GM21528 (cell line): Measurements from ENCODE around the gene SMIM30.

ENCODE experiments used
- ATAC-seq: cut with Tn5 transposase; IDR thresholded peaks from one replicate; pipeline ENCODE4 v1.9.1; 2021; ENCODE audit warnings: mild to moderate bottlenecking, moderate library complexity; ENCODE audit not compliant: unreplicated experiment, low FRiP score

The SMIM30 gene

GRCh38 chr7:113113912-113114311 lies 4.4 kb downstream of the SMIM30 start:
- ATAC-seq: no peak

- ATAC-seq: no peak
Observed at GRCh38 chr7:113109718-113110117, 8.6 kb downstream of the SMIM30 start.

DNA sequence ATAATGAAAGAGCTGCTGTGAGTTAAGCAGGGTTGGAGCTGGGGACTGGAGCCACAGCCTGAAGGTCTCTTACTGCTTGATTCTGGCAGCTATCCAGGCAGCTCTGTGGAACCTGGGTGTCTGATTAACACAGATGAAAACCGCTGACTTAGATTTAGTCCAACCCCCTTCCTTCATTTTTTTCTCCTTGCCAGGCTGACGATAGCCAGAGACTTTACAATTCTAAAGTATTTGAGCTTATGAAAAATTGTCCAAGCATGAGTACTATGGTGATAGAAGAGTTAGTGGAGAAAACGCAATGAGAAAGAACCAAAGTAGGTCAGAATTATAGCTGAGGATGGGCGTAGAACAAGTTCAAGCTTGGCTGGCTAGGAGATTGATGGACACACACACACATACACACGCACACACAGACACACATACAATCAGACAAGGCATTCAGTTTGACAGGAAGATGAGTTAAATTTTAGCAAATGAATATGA lies 18.2 kb downstream of the SMIM30 start:
- no peak for ATAC-seq

- ATAC-seq: no peak
Observed at GRCh38 chr7:113099284-113099919, 19.0 kb downstream of the SMIM30 start.

- ATAC-seq: no peak
Observed at GRCh38 chr7:113094517-113095249, 23.7 kb downstream of the SMIM30 start.

DNA sequence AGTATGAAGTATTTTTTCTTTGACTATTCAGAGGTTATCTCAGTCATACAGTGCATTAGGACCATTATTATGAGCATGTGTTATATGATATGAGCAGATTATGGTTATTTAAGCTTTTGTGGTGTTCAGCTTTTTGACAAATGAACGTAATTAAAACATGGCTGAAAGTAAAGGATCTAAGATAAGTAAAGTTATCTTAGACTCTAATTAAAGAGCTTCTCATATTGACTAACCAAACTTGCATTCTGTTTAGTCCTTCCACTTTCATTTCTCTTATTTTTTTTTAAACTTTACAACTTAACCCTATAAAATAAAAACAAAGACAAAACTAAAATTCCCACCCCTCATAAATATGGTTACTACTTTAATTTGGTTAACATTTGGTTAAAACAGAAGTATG lies 24.8 kb downstream of the SMIM30 start:
- no peak for ATAC-seq

- ATAC-seq: no peak
Observed at GRCh38 chr7:113092762-113093161, 25.6 kb downstream of the SMIM30 start.

DNA sequence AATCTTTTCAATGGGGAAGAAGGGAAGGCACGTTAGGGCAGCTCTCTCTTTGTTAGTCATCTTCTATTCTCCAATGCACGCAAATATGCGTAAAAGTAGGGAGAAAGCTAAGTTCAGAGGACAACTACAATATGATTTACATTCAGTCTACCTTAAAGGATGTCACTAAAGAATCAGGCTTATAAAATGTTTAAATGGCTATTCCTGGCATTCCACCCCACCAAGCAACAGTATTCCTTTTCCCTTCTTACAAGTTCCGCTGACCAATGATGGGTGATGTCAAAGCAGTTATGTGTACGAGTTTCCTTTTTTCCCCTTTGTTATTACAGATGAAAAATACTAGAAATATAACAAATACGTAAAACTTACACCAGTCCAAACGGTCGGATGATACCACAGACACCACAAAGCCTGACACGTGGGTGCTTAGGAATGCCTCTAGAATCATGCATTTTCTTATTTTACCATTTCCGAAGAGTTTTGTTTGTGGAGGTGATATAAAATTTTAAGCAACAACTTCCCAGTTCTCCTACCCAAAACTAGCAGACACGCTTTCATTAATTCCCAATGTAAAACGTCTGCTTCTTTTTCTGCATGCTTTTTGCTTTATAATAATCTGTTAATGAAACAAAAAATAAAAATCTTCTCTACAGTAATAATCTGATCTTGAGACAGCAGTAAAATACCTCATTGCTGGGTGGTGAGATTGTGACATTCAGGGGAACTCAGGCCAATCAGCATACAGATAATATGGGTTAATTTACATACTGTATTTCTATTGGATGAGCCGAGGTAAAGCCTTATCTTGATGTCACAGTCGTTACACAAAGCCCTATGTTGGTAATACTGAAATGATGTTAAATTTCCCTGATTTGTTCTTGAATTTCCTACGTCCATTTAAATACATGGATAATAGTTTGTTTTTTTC lies 31.0 kb downstream of the SMIM30 start:
- no peak for ATAC-seq

DNA sequence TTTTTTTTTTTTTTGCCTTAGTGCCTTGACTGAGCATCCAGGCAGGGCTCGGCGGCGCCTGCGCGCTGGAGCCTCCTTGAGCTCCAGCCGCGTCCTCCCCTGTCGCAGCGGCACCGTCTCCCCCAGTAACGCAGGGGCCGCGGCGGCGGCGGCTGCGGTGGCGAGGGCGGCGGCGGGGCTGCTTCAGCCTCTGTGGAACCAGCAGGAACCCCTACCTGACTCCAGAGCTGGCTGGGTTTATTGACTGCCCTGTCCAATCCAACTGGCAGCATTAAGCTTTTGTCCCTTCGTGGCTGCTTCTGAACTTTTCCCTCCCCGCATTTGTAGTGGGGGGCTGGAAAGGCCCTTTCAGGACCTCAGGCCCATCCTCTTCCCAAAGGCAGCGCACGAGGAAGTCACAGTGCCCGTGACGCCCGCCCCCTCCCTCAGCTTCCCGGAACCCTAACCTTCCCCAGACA lies 31.9 kb downstream of the SMIM30 start, which contains the start of gene GPR85:
Gene GPR85, minus strand, starts transcription at position 397 of the 458 bp plus-strand sequence. CDS start 2,106 bp downstream, outside the sequence.
- ATAC-seq: peak; percentile 71

DNA sequence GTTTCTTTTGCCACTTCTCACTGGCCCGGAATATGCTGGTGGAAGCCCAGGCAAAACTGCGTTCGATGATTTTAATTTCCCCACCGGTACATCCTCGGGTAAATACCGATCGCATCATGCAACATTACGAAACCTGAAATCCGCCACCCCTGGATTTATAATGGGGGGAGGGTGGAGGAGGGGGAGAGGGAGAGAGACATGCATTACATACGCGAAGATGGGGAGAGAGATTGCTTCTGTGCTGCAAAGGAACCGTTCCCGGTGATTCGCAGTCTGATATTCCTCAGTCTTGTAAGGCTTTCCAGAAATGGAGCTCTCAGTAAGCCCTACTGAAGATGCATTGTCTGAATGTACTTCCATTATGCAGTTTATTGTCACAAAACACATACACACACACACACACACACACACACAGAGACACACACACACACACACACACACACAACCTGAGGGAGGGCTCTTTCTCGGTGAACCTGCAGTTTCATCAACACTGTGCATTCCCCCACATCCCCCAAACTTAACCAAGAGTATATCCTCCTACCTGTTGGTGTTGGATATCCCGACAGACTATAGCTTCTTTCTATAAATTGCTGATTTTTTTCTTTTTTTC lies 32.5 kb downstream of the SMIM30 start:
- ATAC-seq: no peak

GRCh38 chr7:113084496-113085172 lies 33.7 kb downstream of the SMIM30 start:
- ATAC-seq: no peak

DNA sequence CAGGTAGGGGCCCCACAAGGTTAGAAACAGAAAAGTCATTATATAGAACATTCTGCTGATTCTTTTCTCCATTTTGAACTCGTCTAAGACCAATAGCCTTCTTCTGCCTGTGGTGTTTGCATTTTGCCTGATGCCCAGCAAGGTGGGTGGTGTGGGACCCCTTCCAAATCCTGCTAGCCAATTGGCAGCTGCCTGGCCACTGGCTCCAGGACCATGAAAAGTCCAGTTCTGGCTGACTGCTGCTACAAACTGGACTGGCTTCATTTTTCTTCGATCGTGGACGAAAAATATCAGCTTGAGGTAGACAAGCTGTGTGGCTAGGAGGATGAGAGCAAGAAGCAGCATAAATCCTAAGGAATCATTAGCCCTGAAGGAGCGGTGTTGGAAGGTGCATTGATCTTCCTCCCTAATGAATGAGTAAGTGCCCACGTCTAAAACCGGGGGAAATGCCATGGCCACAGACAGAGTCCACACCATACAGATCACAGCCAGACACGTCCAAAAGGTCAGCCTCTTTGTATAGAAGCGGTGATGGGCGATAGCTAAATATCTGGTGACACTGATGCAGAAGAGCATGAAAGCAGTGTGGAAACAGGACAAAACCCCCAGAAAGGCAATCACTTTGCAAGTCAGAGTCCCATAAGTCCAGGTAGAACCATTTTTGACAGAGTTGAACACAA lies 34.4 kb downstream of the SMIM30 start:
- ATAC-seq: no peak

GRCh38 chr7:113083132-113083815 lies 35.1 kb downstream of the SMIM30 start:
- ATAC-seq: no peak

DNA sequence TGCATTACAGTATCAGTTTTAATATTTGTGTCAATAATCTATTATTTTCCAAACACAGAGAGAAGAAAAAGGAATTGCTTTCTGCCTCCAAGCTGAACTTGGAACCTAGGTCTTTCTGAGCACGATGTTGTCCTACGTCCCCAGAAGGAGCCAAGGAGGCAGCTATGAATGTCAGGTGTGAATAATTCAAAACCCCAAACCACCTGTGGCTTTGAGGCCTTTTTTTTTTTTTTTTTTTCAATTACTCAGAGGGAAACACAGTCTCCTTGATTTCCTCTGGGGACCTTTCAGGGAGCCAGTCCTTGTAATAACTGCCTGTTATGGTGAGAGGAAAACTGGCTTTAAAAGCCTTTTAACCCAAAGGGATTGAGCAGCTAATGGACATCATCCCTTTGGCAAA lies 40.0 kb downstream of the SMIM30 start:
- ATAC-seq: no peak

DNA sequence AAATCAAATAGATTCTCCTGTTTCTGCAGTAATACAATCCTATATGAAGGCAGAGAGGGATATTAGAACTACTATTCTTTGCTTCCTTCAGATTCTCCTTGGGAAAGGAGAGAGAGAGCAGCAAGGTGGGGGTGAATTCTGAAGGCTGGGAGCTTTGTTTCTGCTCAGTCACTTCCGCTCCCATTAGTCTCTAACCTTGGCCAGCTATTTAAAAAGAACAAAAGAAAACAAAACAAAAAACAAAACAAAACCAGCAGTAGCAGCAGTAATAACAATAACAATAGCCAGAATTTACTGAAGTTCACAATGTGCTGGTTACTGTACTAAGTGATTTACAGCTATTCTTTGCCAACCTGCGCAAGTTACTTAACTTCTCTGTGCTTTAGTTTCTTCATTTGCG lies 41.7 kb downstream of the SMIM30 start:
- ATAC-seq: no peak

- ATAC-seq: no peak
Observed at GRCh38 chr7:113071465-113071864, 46.9 kb downstream of the SMIM30 start.
